Neutrophil (primary cell): Measurements from ENCODE around the gene GC.
"Not testable (repeated sequence)": the region's sequence is repeated elsewhere in the genome, so short reads cannot be mapped to it uniquely, and the experiment has no call there.

Experiments
- H3K27ac ChIP-seq: fragments of 200-600 bp; sonication (generic); 2 replicates; pipeline ENCODE4 v1.5.1; 2016; ENCODE audit warnings: mild to moderate bottlenecking, moderate library complexity
- H3K27me3 ChIP-seq: fragments of 200-600 bp; sonication (generic); 2 replicates; pipeline ENCODE4 v1.6.0; 2016; ENCODE audit warnings: mild to moderate bottlenecking
- H3K36me3 ChIP-seq: fragments of 200-600 bp; sonication (generic); 2 replicates; pipeline ENCODE4 v1.5.1; 2017
- H3K4me1 ChIP-seq, 2 experiments: fragments of 200-600 bp in 1 of 2; sonication (generic) in 1 of 2; 1 replicate in 1 of 2; 2 replicates in 1 of 2; pipeline versions ENCODE4 v1.5.1 to v1.6.1; 2013 to 2016; ENCODE audit warnings: low read depth in 1 of 2, low read length in 1 of 2, mild to moderate bottlenecking in 1 of 2, moderate library complexity in 1 of 2; ENCODE audit not compliant: control insufficient read depth in 1 of 2, insufficient read depth in 1 of 2
- H3K4me3 ChIP-seq, 2 experiments: fragments of 200-600 bp in 1 of 2; sonication (generic) in 1 of 2; 1 replicate in 1 of 2; 2 replicates in 1 of 2; pipeline ENCODE4 v1.5.1; 2013 to 2016; ENCODE audit warnings: low read depth in 1 of 2, low read length in 1 of 2, mild to moderate bottlenecking in 1 of 2, moderate library complexity in 1 of 2
- H3K9me3 ChIP-seq: fragments of 200-600 bp; sonication (generic); 2 replicates; pipeline ENCODE4 v1.5.1; 2016
- TF ChIP-seq, protein P1 (sequence below): fragments of 200-600 bp; sonication (generic); IDR thresholded peaks from 2 replicates; pipeline ENCODE4 v1.5.1; 2016; ENCODE audit warnings: antibody characterized with exemption

The GC gene

DNA sequence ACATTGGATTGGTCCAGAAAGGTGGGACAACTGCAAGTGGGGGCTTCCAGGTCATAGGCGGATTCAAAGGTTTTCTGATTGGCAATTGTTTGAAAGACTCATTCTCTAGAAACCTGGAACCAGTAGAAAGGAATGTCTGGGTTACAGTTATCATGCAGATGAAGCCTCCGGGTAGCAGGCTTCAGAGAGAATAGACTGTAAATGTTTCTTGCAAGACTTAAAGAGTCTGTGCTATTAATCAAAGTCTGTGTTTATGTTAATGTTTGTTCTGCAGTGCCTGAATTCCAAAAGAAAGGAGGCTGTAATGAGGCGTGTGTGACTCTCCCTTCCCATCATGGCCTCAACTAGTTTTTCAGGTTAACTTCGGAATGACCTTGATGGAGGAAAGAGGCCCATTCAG, 43.9 kb upstream of the GC start:
- Histone ChIP-seq H3K4me1 (no peaks in the 10 kb centered on the region), H3K4me3 (no peak overlapping the region), H3K27me3 (no peaks in the 10 kb centered on the region), H3K9me3 (no peaks in the 10 kb centered on the region), H3K27ac (no peak overlapping the region), H3K36me3 (no peaks in the 10 kb centered on the region)
- TF ChIP-seq, protein P1, sequence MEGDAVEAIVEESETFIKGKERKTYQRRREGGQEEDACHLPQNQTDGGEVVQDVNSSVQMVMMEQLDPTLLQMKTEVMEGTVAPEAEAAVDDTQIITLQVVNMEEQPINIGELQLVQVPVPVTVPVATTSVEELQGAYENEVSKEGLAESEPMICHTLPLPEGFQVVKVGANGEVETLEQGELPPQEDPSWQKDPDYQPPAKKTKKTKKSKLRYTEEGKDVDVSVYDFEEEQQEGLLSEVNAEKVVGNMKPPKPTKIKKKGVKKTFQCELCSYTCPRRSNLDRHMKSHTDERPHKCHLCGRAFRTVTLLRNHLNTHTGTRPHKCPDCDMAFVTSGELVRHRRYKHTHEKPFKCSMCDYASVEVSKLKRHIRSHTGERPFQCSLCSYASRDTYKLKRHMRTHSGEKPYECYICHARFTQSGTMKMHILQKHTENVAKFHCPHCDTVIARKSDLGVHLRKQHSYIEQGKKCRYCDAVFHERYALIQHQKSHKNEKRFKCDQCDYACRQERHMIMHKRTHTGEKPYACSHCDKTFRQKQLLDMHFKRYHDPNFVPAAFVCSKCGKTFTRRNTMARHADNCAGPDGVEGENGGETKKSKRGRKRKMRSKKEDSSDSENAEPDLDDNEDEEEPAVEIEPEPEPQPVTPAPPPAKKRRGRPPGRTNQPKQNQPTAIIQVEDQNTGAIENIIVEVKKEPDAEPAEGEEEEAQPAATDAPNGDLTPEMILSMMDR = no peak

DNA sequence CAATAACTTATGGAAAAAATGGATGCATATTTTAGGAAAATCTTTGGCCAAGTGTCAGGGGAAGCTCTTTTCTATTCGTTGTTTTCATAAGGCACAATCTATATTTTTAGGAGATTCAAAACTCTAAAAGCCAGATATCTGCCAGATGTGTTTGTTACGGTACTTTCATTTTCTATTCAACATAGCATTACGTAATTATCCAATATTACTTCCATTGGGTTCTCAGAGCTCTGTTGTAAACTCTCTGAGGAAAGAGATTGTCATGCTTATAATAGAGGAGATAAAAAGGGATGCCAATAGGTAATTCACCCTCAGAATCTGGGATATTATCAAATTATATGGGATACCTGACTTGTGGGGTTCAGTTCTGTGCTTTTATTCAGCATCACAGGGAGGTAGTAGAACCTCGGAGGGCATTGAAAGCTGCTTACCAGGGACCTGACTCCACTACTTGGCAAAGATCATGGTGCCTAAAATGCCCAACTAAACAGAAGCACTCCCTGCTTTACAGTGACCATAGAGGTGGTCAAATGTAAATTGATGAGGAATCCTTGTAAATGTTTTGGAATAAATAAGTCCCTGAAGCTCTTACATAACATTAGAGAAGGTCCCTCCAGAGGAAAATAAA, 32.9 kb upstream of the GC start:
- Histone ChIP-seq H3K4me1 (no peaks in the 10 kb centered on the region), H3K36me3 (no peaks in the 10 kb centered on the region), H3K9me3 (no peaks in the 10 kb centered on the region), H3K4me3 (no peak overlapping the region), H3K27ac (no peak overlapping the region), H3K27me3 (no peaks in the 10 kb centered on the region)
- TF ChIP-seq, protein P1 = no peak

DNA sequence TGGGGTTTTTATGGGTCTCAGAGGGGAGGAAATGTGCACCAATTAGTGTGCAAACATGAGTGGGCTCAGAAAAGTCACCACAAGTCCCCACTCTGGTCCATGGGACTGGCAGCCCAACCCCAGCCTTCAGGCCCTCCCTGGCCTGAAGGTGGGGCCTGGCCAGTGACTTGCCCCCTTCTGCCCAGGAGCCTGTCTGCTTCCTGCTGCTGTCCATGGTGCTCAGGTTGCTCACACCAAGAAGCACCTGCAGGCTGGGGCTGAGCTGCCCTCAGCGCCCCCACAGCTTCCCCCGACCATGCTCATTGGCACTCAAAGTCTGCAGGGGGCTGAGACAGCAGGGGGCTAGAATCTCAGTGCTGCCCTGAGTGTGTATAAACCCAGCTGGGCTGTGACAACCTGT, 30.6 kb upstream of the GC start:
- TF ChIP-seq, protein P1 = no peak
- no peaks in the 10 kb centered on the region for H3K27me3 ChIP-seq
- no peaks in the 10 kb centered on the region for H3K9me3 ChIP-seq
- H3K36me3 ChIP-seq = no peaks in the 10 kb centered on the region
- no peak overlapping the region for H3K4me3 ChIP-seq
- no peak overlapping the region for H3K27ac ChIP-seq
- H3K4me1 ChIP-seq = no peaks in the 10 kb centered on the region

DNA sequence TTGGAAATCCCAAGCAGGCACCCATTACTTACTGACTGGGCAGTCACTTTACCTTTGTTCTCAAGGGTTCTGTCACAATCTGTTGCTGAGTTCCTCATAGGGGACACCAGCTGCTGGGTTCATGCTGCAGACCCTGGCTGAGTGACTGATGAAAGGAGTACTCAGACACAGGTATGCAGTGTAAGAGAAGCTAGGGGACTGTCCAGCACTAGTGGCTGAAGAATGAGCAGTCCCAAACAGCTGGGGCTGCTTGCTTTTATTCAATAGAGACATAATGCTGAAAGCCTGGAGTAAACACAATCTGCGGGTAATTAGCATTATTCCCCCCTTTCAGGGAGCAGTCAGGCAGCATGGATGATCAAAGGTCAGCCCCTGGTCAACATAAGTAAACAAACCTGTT, 25.9 kb upstream of the GC start:
- not testable (repeated sequence) for H3K27ac ChIP-seq, H3K4me1 ChIP-seq, H3K36me3 ChIP-seq, H3K4me3 ChIP-seq, H3K27me3 ChIP-seq, H3K9me3 ChIP-seq

DNA sequence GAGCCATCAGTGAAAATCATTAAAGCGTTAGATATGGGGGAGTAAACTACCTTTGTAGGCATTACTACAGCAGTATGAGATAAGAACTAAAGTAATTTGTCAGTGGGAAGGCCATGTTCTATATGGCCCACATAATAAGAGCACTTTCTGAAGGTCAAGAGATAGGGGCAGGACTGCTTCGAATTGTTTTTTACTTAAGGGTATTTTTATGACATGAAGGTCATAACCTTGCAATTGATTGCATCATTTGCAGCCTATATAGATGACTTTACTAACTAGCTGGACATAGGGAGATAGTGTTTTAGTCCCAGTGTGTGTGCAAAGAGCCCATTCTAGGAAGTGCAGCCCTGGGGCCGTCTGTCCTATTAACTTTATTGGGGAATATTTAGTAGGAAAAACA, 23.6 kb upstream of the GC start:
- no peak overlapping the region for H3K4me3 ChIP-seq
- no peaks in the 10 kb centered on the region for H3K4me1 ChIP-seq
- TF ChIP-seq, protein P1 = no peak
- H3K9me3 ChIP-seq = no peaks in the 10 kb centered on the region
- no peaks in the 10 kb centered on the region for H3K36me3 ChIP-seq
- H3K27me3 ChIP-seq = no peaks in the 10 kb centered on the region
- H3K27ac ChIP-seq = no peak overlapping the region

DNA sequence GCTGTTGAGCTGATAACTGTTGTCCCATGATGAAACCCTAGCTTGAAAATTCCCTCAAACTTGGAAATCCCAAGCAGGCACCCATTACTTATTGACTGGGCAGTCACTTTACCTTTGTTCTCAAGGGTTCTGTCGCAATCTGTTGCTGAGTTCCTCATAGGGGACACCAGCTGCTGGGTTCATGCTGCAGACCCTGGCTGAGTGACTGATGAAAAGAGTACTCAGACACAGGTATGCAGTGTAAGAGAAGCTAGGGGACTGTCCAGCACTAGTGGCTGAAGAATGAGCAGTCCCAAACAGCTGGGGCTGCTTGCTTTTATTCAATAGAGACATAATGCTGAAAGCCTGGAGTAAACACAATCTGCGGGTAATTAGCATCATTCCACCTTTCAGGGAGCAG, 21.4 kb upstream of the GC start:
- H3K27me3 ChIP-seq, H3K4me1 ChIP-seq, H3K4me3 ChIP-seq: not testable (repeated sequence)

DNA sequence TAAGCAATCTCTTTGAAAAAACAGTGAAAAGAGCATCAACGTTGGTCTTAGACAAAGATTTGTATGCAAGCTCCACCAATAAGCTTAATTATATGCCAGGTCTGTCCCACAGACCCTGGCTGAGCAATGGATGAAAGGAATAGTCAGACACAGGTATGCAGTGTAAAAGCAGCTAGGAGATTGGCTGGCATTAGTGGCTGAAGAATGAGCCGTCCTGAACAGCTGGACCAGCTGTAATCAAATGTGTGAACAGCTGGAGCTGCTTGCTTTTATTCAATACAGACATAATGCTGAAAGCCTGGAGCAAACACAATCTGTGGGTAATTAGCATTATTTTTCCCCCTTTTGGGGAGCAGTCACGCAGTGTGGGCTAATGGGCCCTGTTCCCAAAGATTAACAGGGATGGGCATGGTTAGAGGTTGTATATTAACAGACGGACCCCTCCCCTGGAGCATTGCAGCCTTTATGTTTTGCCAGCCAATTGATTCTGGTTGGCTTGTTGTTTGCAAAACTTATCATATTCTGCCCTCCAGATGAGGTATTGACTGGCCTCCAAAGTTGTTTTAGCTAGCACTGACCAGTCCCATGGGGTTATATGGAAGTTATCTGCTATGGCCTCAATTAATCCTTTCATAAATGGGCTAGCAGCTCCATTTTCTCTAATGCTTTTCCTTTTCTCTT, 20.3 kb upstream of the GC start:
- H3K4me3 ChIP-seq, H3K36me3 ChIP-seq, H3K9me3 ChIP-seq, H3K27ac ChIP-seq, H3K4me1 ChIP-seq, H3K27me3 ChIP-seq: not testable (repeated sequence)

More for the DNA sequence above, 21.4 kb upstream of the GC start:
- H3K36me3 ChIP-seq, H3K9me3 ChIP-seq, H3K27ac ChIP-seq: not testable (repeated sequence)
